ENCODE results near the gene FZD4.
"Not testable (repeated sequence)": the region's sequence is repeated elsewhere in the genome, so short reads cannot be mapped to it uniquely, and the experiment has no call there.

The FZD4 gene

DNA sequence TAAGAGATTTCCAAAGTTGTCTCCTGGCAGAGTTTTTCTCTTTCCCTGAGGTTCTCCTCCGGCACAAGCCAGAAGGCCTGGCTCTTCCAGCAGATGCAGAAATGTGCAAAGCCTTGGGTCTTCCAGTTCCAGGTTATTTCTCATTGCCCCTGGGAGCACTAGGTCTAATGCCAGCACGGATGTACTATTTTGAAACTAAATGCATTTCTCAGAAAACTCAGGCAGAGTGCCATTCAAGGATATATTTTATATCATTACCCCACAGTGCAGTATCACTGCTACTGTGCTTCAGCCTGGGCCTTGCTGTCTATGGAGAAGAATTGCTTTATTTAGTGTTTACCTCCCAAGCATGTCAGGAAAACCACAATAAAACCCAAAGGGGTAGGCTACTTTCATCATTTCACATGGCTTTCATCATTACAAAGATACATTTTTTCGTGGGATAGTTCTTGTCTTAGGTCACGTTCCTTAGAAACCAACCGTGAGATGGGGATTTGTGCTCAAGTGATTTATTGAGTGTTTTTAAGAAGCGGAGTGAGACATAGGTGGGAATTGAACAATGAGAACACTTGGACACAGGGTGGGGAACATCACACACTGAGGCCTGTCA lies 22.4 kb upstream of the FZD4 start:
- no peak for DNase-seq (ENCODE audit: low read depth)
- no peak overlapping the region for H3K4me3 ChIP-seq (ENCODE audit: low read depth, low read length)
- TF ChIP-seq CTCF (IDR thresholded peaks at IDR 0.05; ENCODE audit: low read depth, low read length, missing control alignments): no peak
- in situ Hi-C loops (cut with HindIII; ENCODE audit: low sequenced_read_pairs): no loop called here

DNA sequence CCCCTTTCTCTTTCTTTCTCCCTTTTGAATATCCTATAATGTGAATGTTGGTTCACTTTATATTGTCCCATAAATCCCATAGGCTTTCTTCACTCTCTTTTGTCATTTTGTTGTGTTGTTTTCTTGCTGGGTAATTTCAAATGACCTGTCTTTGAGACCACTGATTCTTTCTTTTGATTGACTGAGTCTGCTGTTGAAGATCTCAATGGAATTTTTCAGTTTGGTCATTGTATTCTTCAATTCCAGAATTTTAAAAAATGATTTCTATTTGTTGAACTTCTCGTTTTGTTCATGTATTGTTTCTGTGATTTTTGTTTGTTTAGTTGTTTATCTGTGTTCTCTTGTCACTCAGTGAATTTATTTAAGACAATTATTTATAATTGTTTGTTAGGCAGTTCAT lies 17.5 kb upstream of the FZD4 start:
- in situ Hi-C loops (cut with HindIII; ENCODE audit: low sequenced_read_pairs): no loop called here
- no peak for DNase-seq (ENCODE audit: low read depth)
- no peak for TF ChIP-seq CTCF (IDR thresholded peaks at IDR 0.05; ENCODE audit: low read depth, low read length, missing control alignments)
- no peak overlapping the region for H3K4me3 ChIP-seq (ENCODE audit: low read depth, low read length)

DNA sequence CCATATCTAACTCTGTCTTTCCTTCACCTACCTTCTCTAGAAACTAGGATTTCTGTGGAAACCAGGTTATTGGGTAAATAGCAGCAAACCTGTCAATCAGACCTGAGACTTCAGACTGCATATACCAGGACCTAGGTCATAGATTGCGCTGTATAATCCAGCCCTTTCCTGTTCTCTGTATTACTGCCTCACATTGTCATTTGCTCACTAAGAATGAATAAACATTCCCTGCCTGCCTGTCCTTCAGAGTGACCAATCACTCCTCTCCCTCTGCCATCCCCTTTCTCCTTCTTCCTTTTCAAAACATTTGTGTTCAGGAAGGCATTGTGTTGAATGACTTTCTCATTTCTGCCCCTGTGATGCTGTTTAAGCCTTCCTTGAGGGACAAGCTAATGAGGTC lies 14.1 kb upstream of the FZD4 start:
- TF ChIP-seq CTCF (IDR thresholded peaks at IDR 0.05; ENCODE audit: low read depth, low read length, missing control alignments): no peak
- DNase-seq (ENCODE audit: low read depth): no peak
- H3K4me3 ChIP-seq (ENCODE audit: low read depth, low read length): no peak overlapping the region
- in situ Hi-C loops (cut with HindIII; ENCODE audit: low sequenced_read_pairs): no loop called here

- DNase-seq (ENCODE audit: low read depth); in situ Hi-C loops (cut with HindIII; ENCODE audit: low sequenced_read_pairs); H3K4me3 ChIP-seq (ENCODE audit: low read depth, low read length): not testable (repeated sequence)
These were observed 12.4 kb upstream of the FZD4 start for GRCh38 chr11:86967601-86968000.

DNA sequence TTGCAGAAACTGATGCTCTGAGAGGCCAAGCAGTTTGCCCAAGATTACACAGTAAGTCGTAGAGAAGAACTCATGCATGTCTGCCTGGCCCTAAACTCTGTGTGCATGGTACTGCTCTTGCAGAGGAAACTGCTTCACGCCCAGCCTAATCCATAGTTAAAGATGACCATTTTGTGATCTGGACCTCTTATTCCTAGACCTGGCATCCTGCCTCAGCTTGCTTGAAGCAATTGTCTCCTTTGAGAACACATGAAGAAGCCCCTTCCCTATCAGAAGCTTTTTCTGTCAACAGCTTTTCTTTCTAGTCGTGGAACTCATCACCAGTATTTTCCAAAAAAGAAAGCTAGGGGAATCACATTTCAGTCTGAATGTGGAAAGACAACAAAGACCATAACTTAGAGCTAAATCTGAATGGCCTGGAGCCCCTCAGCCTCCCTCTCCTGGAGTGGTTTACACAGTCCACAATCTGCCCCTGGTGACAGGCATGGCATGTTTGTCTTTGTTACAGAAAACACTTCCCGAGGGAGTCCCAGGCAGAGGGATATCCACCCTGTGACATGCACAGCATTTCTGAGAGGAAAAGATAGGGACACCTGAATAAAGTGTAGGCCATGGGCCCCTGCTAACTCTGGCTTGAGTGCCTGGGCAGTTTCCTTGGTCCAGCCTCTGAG lies 2.9 kb upstream of the FZD4 start:
- TF ChIP-seq CTCF (IDR thresholded peaks at IDR 0.05; ENCODE audit: low read depth, low read length, missing control alignments): no peak
- no peak overlapping the region for H3K4me3 ChIP-seq (ENCODE audit: low read depth, low read length)
- DNase-seq (ENCODE audit: low read depth): no peak
- in situ Hi-C loops (cut with HindIII; ENCODE audit: low sequenced_read_pairs): no loop called here

GRCh38 chr11:86956905-86957195 lies 1.7 kb upstream of the FZD4 start:
- no peak for TF ChIP-seq CTCF (IDR thresholded peaks at IDR 0.05; ENCODE audit: low read depth, low read length, missing control alignments)
- H3K4me3 ChIP-seq (ENCODE audit: low read depth, low read length): no peak overlapping the region

GRCh38 chr11:86955111-86955360 lies 159 bp downstream of the FZD4 start:
- no peak for DNase-seq (ENCODE audit: low read depth)
- in situ Hi-C loops (cut with HindIII; ENCODE audit: low sequenced_read_pairs): no loop called here
- H3K4me3 ChIP-seq (ENCODE audit: low read depth, low read length): peak overlapping the region; percentile 61
- no peak for TF ChIP-seq CTCF (IDR thresholded peaks at IDR 0.05; ENCODE audit: low read depth, low read length, missing control alignments)

More at GRCh38 chr11:86956905-86957195, 1.7 kb upstream of the FZD4 start:
- in situ Hi-C loops (cut with HindIII; ENCODE audit: low sequenced_read_pairs): no loop called here
- DNase-seq (ENCODE audit: low read depth): no peak
